Stimulated activated CD4-positive, alpha-beta T cell treated with anti-CD3 and anti-CD28 coated beads, Interleukin-1b, Interleukin-23, amount 100 ng/mL, for 1 hour (primary cell): Measurements from ENCODE around the gene LTBP1.

Experiments
- DNase-seq, 2 donors: peaks; one replicate each; pipeline ENCODE4 v3.0.0-alpha.2; 2020; ENCODE audit warnings: low read depth in 2 of 2

Gene LTBP1

GRCh38 chr2:33304032-33304864, 357.5 kb downstream of the LTBP1 start:
- DNase-seq, result no peak

- DNase-seq, result no peak
These were observed 361.0 kb downstream of the LTBP1 start for GRCh38 chr2:33307659-33308270.

- DNase-seq, result no peak
These were observed 365.6 kb downstream of the LTBP1 start for GRCh38 chr2:33312355-33312754.

- DNase-seq, result no peak
These were observed 366.3 kb downstream of the LTBP1 start for GRCh38 chr2:33313039-33313438.

GRCh38 chr2:33314541-33314940, 367.8 kb downstream of the LTBP1 start:
- no peak for DNase-seq

GRCh38 chr2:33316328-33316727, 369.6 kb downstream of the LTBP1 start:
- no peak for DNase-seq

- no peak for DNase-seq
These were observed 370.7 kb downstream of the LTBP1 start for GRCh38 chr2:33317369-33318007.

GRCh38 chr2:33318456-33318855, 371.7 kb downstream of the LTBP1 start:
- DNase-seq, result no peak

- DNase-seq, result no peak
These were observed 373.8 kb downstream of the LTBP1 start for GRCh38 chr2:33320573-33320972.

- DNase-seq, result no peak
These were observed 374.6 kb downstream of the LTBP1 start for GRCh38 chr2:33321236-33321771.

GRCh38 chr2:33321876-33322483, 375.2 kb downstream of the LTBP1 start:
- no peak for DNase-seq

GRCh38 chr2:33322612-33323011, 375.9 kb downstream of the LTBP1 start:
- DNase-seq, result no peak

- no peak for DNase-seq
These were observed 377.2 kb downstream of the LTBP1 start for GRCh38 chr2:33323957-33324356.

- no peak for DNase-seq
These were observed 379.3 kb downstream of the LTBP1 start for GRCh38 chr2:33326100-33326499.

- DNase-seq, result no peak
These were observed 386.7 kb downstream of the LTBP1 start for GRCh38 chr2:33333433-33333832.

- no peak for DNase-seq
These were observed 387.3 kb downstream of the LTBP1 start for GRCh38 chr2:33334083-33334482.

GRCh38 chr2:33335516-33335915, 388.8 kb downstream of the LTBP1 start:
- DNase-seq, result no peak

GRCh38 chr2:33336036-33336625, 389.4 kb downstream of the LTBP1 start:
- no peak for DNase-seq

GRCh38 chr2:33337385-33337960, 390.7 kb downstream of the LTBP1 start:
- no peak for DNase-seq

- no peak for DNase-seq
These were observed 391.2 kb downstream of the LTBP1 start for GRCh38 chr2:33337981-33338380.

GRCh38 chr2:33339269-33339668, 392.5 kb downstream of the LTBP1 start:
- no peak for DNase-seq
